ENCODE measurements around the gene SEMA4B.

Gene SEMA4B

DNA sequence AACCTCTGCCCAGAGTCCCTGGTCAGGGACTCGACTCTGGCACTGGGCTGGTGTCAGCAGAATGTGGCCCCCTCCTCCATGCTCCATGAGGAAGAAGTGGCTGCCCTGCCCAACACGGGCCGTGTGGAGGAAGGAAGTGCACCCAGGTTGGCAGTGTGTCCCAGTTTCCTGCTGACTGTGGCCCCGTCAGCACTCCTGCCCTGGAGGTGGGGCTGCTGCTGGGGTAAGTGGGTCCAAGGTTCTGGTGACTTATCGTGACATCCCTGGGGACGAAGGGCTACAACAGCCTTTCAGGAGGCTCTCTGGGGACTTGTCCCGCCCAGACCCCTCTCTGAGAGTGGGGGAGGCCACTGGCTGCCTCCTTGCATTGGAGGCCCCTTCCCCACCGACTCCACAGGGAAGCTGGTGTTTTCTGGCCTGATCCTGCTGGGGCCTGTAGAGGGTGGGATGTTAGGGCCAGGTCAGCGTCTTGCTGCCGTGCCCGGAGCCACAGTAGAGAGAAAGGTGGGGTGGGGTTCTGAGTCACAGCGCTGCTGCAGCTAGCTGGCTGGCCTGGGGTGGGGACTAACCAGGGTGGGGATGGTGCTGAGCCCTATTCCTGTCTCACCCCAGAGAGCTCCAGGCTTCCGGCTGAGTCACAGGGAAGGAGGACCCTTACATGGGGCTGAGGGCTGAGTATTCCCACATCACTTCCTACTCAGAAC lies 10.5 kb downstream of the SEMA4B start:
- Histone ChIP-seq H2AFZ (ENCODE audit: low read depth, low read length, severe bottlenecking) (no peak overlapping the region), H3K27ac (ENCODE audit: low read depth, low read length) (no peak overlapping the region), H3K27me3 (ENCODE audit: low read length) (no peaks in the 10 kb centered on the region), H3K9me3 (ENCODE audit: insufficient read depth, low read length) (no peaks in the 10 kb centered on the region), H3K36me3 (ENCODE audit: low read length) (no peaks in the 10 kb centered on the region), H4K20me1 (ENCODE audit: low read depth, low read length) (no peaks in the 10 kb centered on the region), H3K4me2 (ENCODE audit: low read depth, low read length, poor library complexity, severe bottlenecking) (no peak overlapping the region), H3K9ac (ENCODE audit: low read length) (no peak overlapping the region), H3F3A (ENCODE audit: insufficient read depth) (no peaks in the 10 kb centered on the region), H3K79me2 (ENCODE audit: insufficient read depth, low read length) (no peaks in the 10 kb centered on the region), H3K4me3 (ENCODE audit: insufficient read depth, low read length, poor library complexity, severe bottlenecking) (no peak overlapping the region), H3K9me2 (replicated peaks; ENCODE audit: insufficient read depth, low read length) (no peaks in the 10 kb centered on the region)
- TF ChIP-seq, protein P1, sequence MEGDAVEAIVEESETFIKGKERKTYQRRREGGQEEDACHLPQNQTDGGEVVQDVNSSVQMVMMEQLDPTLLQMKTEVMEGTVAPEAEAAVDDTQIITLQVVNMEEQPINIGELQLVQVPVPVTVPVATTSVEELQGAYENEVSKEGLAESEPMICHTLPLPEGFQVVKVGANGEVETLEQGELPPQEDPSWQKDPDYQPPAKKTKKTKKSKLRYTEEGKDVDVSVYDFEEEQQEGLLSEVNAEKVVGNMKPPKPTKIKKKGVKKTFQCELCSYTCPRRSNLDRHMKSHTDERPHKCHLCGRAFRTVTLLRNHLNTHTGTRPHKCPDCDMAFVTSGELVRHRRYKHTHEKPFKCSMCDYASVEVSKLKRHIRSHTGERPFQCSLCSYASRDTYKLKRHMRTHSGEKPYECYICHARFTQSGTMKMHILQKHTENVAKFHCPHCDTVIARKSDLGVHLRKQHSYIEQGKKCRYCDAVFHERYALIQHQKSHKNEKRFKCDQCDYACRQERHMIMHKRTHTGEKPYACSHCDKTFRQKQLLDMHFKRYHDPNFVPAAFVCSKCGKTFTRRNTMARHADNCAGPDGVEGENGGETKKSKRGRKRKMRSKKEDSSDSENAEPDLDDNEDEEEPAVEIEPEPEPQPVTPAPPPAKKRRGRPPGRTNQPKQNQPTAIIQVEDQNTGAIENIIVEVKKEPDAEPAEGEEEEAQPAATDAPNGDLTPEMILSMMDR (IDR thresholded peaks at IDR 0.05; ENCODE audit: insufficient read depth, low read length, poor library complexity, severe bottlenecking), result no peak
- no peak for TF ChIP-seq EZH2phosphoT487 (conservative IDR thresholded peaks at IDR 0.05; ENCODE audit: low read length)

DNA sequence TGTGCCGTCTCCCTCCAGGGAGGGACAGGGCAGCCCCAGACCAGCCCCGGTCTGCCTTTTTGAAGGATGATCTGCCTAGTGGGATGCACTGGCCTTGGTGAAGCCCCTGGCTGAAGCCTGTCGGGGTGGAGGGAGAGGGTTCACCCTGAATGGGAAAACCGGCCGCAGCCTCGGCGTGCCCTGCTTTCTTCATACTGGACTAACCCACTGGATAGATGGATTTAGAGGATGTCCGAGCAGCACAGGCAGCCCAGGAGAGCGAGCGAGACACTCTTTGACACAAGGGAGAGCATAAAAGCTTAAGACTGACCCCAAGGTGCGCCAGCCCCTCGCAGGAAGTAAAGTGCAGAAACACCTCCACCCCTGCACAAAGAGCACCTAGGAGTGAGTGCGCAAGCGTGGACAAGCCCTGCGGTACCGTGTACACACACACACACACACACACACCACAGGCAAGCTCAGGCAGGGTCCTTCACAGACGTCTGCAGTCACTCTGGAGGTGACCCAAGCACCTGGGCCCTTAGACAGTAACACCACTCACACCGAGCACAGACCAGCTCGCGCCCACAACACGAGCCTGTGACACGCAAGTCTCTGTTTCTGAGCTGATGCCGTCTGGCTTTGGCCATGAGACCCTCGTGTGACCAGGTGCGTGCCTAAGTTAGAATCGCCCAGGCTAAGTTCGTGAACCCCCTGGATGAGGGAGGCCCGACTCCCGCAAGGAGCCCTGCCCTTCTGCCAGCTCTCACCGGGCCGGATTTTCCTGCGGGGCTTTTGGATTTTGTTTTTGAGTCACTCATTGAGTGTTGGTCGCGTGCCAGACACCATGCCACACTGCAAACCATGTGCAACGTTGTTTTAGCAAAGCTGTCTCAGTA lies 11.3 kb downstream of the SEMA4B start:
- H3K79me2 ChIP-seq (ENCODE audit: insufficient read depth, low read length), result no peaks in the 10 kb centered on the region
- no peaks in the 10 kb centered on the region for H3K9me2 ChIP-seq (replicated peaks; ENCODE audit: insufficient read depth, low read length)
- TF ChIP-seq, protein P1 (IDR thresholded peaks at IDR 0.05; ENCODE audit: insufficient read depth, low read length, poor library complexity, severe bottlenecking), result no peak
- no peak for TF ChIP-seq EZH2phosphoT487 (conservative IDR thresholded peaks at IDR 0.05; ENCODE audit: low read length)
- H3F3A ChIP-seq (ENCODE audit: insufficient read depth), result no peaks in the 10 kb centered on the region
- no peak overlapping the region for H2AFZ ChIP-seq (ENCODE audit: low read depth, low read length, severe bottlenecking)
- no peak overlapping the region for H3K4me3 ChIP-seq (ENCODE audit: insufficient read depth, low read length, poor library complexity, severe bottlenecking)
- H3K9ac ChIP-seq (ENCODE audit: low read length), result no peak overlapping the region
- no peak overlapping the region for H3K27ac ChIP-seq (ENCODE audit: low read depth, low read length)
- no peaks in the 10 kb centered on the region for H3K36me3 ChIP-seq (ENCODE audit: low read length)
- no peaks in the 10 kb centered on the region for H4K20me1 ChIP-seq (ENCODE audit: low read depth, low read length)
- no peak overlapping the region for H3K4me2 ChIP-seq (ENCODE audit: low read depth, low read length, poor library complexity, severe bottlenecking)
- no peaks in the 10 kb centered on the region for H3K27me3 ChIP-seq (ENCODE audit: low read length)
- no peaks in the 10 kb centered on the region for H3K9me3 ChIP-seq (ENCODE audit: insufficient read depth, low read length)

DNA sequence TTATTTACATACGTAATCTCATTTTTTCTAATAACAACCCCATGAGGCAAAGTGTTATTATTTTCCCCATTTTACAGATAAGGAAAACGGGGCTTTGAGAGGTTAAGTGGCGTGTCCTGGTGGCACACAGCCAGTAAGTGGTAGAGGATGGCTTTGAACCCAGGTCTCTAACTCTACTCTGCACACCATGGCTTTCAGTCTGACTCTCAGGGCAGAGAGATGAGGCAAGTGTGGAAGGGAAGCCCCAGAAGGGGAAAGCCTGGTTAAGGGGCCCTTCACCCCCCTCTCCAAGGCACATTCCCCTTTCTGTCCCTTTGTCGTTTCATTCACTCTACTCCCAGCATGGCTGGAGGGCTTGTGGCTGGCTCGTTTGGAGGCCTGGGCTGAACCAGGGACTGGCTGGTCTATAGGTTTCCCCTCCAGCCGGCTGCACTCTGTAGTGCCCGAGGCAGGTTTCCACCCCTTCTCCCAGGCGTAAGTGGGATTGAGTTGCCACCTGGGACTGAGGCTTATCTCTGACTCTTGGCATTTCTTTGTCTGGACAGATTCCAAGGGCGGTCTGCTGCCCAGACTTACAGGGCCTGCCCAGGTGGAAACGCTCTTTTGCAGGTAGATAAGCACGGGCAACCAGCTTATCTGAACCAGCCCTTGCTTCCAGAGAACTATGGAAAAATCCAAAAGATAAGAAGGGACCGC lies 12.1 kb downstream of the SEMA4B start:
- H2AFZ ChIP-seq (ENCODE audit: low read depth, low read length, severe bottlenecking), result no peak overlapping the region
- no peaks in the 10 kb centered on the region for H3K9me3 ChIP-seq (ENCODE audit: insufficient read depth, low read length)
- no peak overlapping the region for H3K27ac ChIP-seq (ENCODE audit: low read depth, low read length)
- TF ChIP-seq EZH2phosphoT487 (conservative IDR thresholded peaks at IDR 0.05; ENCODE audit: low read length), result no peak
- TF ChIP-seq, protein P1 (IDR thresholded peaks at IDR 0.05; ENCODE audit: insufficient read depth, low read length, poor library complexity, severe bottlenecking), result no peak
- no peaks in the 10 kb centered on the region for H3K27me3 ChIP-seq (ENCODE audit: low read length)
- H3K79me2 ChIP-seq (ENCODE audit: insufficient read depth, low read length), result no peaks in the 10 kb centered on the region
- no peak overlapping the region for H3K9ac ChIP-seq (ENCODE audit: low read length)
- no peaks in the 10 kb centered on the region for H3K36me3 ChIP-seq (ENCODE audit: low read length)
- no peak overlapping the region for H3K4me3 ChIP-seq (ENCODE audit: insufficient read depth, low read length, poor library complexity, severe bottlenecking)
- H3K4me2 ChIP-seq (ENCODE audit: low read depth, low read length, poor library complexity, severe bottlenecking), result no peak overlapping the region
- no peaks in the 10 kb centered on the region for H3F3A ChIP-seq (ENCODE audit: insufficient read depth)
- no peaks in the 10 kb centered on the region for H4K20me1 ChIP-seq (ENCODE audit: low read depth, low read length)
- H3K9me2 ChIP-seq (replicated peaks; ENCODE audit: insufficient read depth, low read length), result no peaks in the 10 kb centered on the region
